ENCODE measurements around the gene CLCN6. TPM values are rescaled to one million over a fixed set of nuclear protein-coding genes. Genes with fewer than 3 reads are reported as not detected.

Gene CLCN6
- total and polyA plus RNA-seq, 2 of the 8 experiments (the other 6 are each of a cell fraction or from before 2014, with no cell fraction given) = 15.7 to 26.0 TPM

DNA sequence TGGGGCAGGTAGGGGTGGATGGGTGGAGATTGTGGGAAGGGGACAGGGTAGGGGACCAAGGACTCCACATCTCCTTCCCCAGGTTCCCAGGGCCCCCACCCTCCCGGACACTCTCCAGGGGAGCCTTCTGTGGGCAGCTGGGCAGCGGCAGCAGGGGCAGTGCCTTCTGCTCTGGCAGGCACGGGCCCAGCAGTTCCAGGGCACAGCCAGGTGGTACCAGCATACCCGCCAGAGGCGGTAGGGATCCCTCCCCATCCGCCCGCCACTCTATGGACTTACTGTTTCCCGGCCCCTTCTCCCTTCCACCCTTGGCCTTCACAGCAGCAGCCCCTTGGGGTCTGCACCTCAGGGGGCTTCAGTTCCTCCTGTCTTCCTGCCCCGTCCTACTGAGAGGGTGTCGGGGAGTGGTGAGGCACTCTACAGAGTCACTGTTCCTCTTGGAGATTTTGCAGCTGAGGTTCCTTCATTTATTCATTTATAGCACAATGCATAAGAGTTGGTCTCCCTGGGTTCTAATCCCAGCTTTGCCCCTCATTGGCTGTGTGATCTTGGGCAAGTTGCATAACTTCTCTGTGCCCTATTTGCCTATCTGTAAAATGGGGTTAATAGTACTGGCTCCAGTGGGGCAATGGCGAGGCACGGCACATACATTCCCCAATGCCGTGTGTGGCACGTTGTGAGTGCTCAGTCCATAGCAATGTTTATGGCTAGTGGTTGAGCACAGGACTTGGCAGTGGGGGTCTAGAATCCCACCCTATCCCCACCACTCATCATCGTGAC, 27.0 kb upstream of the CLCN6 start:
- no peak overlapping the region for H3K14ac ChIP-seq (ENCODE audit: insufficient read length)

More for the DNA sequence above, 27.0 kb upstream of the CLCN6 start:
- no peak overlapping the region for H3K27ac ChIP-seq (ENCODE audit: low read depth, low read length)
- H3K79me2 ChIP-seq (ENCODE audit: control insufficient read depth in 1 of 2, insufficient read depth in 2 of 2, low read length in 2 of 2) = no peaks in the 10 kb centered on the region
- no peak overlapping the region for H3K4me3 ChIP-seq (ENCODE audit: extremely low read depth in 1 of 4, insufficient read depth in 2 of 4, low read depth in 3 of 4, low read length in 4 of 4)
- H3K79me1 ChIP-seq (ENCODE audit: low read depth, low read length) = no peaks in the 10 kb centered on the region
- WGBS, 2 experiments (ENCODE audit: extremely low coverage in 1 of 2, insufficient coverage in 1 of 2, insufficient read length in 1 of 2, insufficient replicate concordance in 2 of 2, low coverage in 1 of 2, low lambda C conversion rate in 2 of 2, missing lambda C conversion rate in 1 of 2) = 91% methylated on average over 13 of the region's 15 CpGs; no CpG with 5 or more reads in 1 of the 2 experiments
- no peak overlapping the region for H3K23ac ChIP-seq (ENCODE audit: insufficient read length)
- H4K91ac ChIP-seq (replicated peaks; ENCODE audit: insufficient read length, low read length) = no peak overlapping the region
- H3K27me3 ChIP-seq (replicated peaks in 1 of 4; ENCODE audit: control insufficient read depth in 3 of 4, extremely low read depth in 1 of 4, insufficient read depth in 3 of 4, low read length in 3 of 4) = no peaks in the 10 kb centered on the region
- H3K4me1 ChIP-seq (replicated peaks in 1 of 4; ENCODE audit: control insufficient read depth in 3 of 4, insufficient read depth in 4 of 4, low read length in 3 of 4) = peaks cover 0 to under 1% (median 0%) of the 10 kb centered on the region in 4 experiments; a peak in 2 of 7 replicates
- no peak overlapping the region for H2BK20ac ChIP-seq (ENCODE audit: low read length)
- no peaks in the 10 kb centered on the region for H4K20me1 ChIP-seq (replicated peaks in 1 of 2; ENCODE audit: control insufficient read depth in 1 of 2, insufficient read depth in 2 of 2, low read length in 2 of 2)
- H2BK15ac ChIP-seq (ENCODE audit: low read length) = no peak overlapping the region
- H3K56ac ChIP-seq (replicated peaks; ENCODE audit: insufficient read length, low read depth, low read length) = no peak overlapping the region
- TF ChIP-seq SP4 (IDR thresholded peaks at IDR 0.05; ENCODE audit: low read length) (no peak), KDM1A (IDR thresholded peaks at IDR 0.05; ENCODE audit: borderline replicate concordance, low read length) (peak; percentile 70; the same call in 1 of the 2 replicates)
- H4K8ac ChIP-seq (ENCODE audit: extremely low read depth, insufficient read depth, low read length) = no peak overlapping the region
- no peak overlapping the region for H3K4ac ChIP-seq (replicated peaks; ENCODE audit: insufficient read length, low read depth, low read length)
- H2AK5ac ChIP-seq (ENCODE audit: low read depth, low read length) = no peak overlapping the region
- FAIRE-seq (no peak), DNase-seq (ENCODE audit: low read depth in 1 of 2, low spot score in 2 of 2) (no peak)
- no peaks in the 10 kb centered on the region for H3K9me3 ChIP-seq (ENCODE audit: insufficient read depth in 2 of 2, low read depth in 1 of 2, low read length in 1 of 2)
- no peaks in the 10 kb centered on the region for H3K23me2 ChIP-seq (ENCODE audit: low read depth, low read length)
- no peak overlapping the region for H2AFZ ChIP-seq (ENCODE audit: low read length)
- H2BK5ac ChIP-seq (ENCODE audit: low read depth, low read length) = no peak overlapping the region; the same call in 1 of the 2 replicates
- H3K18ac ChIP-seq (ENCODE audit: extremely low read depth, low read length) = no peak overlapping the region
- H3K4me2 ChIP-seq (ENCODE audit: insufficient read depth in 1 of 2, low read depth in 2 of 2, low read length in 2 of 2) = no peak overlapping the region
- no peaks in the 10 kb centered on the region for H3K36me3 ChIP-seq (ENCODE audit: control insufficient read depth in 2 of 4, insufficient read depth in 4 of 4, low read length in 3 of 4)
- H2BK12ac ChIP-seq (ENCODE audit: low read depth, low read length) = no peak overlapping the region
- H3K9ac ChIP-seq (replicated peaks in 1 of 4; ENCODE audit: extremely low read depth in 1 of 4, low read depth in 3 of 4, low read length in 3 of 4) = no peak overlapping the region; a peak in 1 of 7 replicates
- POLR2A ChIA-PET (ENCODE audit: partially characterized antibody) = interaction anchor here (1.5 kb wide), 1 partner anchor 27 kb away, joined by 4 read pairs; the partner anchor contains the start of genes CLCN6 and MTHFR
- H4K5ac ChIP-seq (ENCODE audit: insufficient read length, low read depth, low read length) = no peak overlapping the region
- H2BK120ac ChIP-seq (replicated peaks; ENCODE audit: low read depth, low read length) = no peak overlapping the region
- CTCF ChIA-PET (ENCODE audit: partially characterized antibody) = interaction anchor here (0.9 to 2.9 kb wide), 4 partner anchors 12 to 207 kb away, joined by 3 to 8 read pairs (median 4); no protein-coding TSS in a partner anchor
